Measurements from ENCODE around the gene KL.

DNA sequence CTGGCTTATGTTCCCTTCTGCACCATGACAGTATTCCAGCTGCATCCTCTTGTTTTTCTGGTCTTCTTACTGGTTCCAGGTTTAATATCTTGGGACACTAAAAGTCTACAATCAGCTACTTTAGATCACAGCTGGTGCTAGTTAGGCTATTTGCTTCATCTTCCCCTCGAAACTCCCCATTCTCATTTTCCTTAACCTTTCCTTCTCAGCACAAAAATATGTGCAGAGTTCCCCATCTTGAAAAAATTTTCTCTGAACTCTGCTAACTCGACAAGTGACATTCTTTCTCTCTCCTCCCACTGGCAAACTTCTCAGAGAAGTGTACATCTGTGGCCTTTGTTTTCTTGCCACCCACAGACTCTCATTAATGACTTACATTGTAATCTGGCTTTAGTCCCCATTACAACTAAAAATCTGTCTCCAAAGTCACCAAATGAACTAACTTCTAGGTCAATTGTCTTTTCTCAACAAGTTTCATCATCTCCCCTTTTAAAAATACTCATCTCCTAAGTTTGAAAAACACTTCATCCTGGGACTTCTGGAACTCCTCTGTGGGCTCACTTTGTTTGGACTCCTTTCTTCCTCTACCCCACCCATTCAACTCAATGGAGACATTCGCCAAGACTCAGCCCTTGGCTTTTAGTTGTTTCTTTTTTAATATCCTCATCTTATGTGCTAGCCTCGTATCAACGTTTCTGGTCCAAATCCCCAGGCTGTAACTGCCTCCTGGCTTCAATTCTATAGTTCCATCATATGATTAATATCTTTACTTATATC, 7.1 kb upstream of the KL start:
- TF ChIP-seq POLR2A (IDR thresholded peaks at IDR 0.05), result no peak
- TF ChIP-seq, protein P1, sequence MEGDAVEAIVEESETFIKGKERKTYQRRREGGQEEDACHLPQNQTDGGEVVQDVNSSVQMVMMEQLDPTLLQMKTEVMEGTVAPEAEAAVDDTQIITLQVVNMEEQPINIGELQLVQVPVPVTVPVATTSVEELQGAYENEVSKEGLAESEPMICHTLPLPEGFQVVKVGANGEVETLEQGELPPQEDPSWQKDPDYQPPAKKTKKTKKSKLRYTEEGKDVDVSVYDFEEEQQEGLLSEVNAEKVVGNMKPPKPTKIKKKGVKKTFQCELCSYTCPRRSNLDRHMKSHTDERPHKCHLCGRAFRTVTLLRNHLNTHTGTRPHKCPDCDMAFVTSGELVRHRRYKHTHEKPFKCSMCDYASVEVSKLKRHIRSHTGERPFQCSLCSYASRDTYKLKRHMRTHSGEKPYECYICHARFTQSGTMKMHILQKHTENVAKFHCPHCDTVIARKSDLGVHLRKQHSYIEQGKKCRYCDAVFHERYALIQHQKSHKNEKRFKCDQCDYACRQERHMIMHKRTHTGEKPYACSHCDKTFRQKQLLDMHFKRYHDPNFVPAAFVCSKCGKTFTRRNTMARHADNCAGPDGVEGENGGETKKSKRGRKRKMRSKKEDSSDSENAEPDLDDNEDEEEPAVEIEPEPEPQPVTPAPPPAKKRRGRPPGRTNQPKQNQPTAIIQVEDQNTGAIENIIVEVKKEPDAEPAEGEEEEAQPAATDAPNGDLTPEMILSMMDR (IDR thresholded peaks at IDR 0.05), result no peak

Measured in adrenal gland (tissue), 5 donors.